Kidney capillary endothelial cell (primary cell): ENCODE data around the gene TRIM65.

Source experiments
- DNase-seq: peaks from one replicate; pipeline ENCODE4 v3.0.0-alpha.2; 2018; ENCODE audit warnings: low spot score

TRIM65 gene

DNA sequence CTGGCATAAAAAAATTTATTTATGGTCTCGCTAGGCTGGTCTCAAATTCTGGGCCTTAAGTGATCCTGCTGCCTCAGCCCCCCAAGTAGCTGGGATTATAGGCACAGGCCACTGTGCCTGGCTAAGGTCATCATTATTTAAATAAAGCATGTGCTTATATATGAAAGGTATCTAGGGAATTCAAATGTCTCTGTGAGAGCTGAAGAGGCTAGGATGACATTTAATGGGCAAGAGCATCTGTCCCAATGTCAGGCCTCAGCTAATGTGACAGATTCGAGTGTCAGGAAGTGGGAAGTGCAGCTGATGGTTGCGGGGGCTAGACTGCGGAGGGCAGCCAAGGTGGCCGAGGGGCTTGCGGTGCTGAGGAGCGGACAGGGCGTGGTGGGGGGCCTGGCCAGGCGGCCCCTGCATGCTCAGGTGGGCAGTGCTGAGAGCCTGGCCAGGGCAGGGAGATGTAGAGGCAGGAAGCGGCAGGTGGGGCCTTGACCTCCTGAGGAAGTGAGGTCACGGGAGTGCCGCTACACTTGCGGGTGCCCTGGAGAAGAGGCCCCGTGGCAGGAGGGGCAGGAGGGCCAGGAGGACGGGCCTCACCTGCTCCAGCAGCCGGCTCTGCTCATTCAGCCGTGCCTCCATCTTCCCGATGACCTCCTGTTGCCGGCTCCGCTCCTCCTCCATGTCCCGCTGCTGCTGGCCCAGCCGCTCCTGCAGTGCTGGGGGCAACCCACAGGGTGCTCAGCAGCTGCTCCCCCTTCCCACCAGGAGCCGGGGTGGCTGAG lies 20.6 kb upstream of the TRIM65 start:
- DNase-seq: no peak

DNA sequence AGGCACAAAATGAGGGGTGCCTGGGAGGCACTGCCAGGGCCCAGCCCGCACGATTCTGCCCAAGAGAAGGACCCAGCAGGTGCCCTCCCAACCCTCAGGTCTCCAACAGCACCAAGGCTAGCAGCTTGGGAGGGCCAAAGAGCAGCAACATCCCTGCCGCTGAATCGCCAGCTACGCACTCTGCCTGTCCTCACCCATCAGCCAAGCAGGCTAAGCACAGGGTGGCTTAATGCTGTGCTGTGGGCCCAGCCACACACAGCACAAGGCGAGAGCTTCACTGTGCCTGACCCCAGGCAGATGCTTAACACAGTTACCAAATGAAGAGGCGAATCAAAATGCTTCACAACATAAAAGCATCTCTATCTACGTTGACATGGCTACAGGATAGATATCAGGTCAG lies 18.5 kb upstream of the TRIM65 start:
- no peak for DNase-seq

DNA sequence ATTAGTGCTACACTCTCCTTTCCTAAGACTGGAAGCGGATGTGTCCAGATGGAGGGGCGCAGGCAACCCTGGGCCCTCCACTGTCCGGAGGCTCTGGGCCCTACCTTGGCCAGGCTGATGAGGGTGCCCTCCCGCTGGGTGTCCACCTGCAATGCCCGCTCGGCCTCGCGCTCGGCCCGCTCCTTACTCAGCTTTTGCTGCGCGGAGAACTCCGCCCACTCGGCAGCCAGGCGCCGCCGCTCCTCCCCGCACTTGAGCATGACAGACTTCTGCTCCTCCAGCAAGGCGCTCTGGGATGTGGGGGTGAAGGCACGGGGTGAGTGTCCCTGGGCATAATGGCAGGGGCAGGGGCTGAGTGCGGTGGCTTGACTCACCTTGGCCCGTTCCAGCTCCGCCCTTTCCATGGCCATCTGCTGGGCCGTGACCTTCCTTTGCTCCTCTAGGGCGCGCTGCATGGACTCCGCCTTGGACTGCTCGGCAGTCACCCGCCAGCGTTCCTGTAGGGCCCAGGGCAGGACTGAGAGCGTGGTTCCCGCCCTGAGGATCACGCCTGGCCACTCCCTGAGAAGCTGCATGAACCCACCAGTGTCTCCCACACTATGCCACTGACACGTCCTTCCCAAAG lies 18.0 kb upstream of the TRIM65 start:
- DNase-seq: no peak

DNA sequence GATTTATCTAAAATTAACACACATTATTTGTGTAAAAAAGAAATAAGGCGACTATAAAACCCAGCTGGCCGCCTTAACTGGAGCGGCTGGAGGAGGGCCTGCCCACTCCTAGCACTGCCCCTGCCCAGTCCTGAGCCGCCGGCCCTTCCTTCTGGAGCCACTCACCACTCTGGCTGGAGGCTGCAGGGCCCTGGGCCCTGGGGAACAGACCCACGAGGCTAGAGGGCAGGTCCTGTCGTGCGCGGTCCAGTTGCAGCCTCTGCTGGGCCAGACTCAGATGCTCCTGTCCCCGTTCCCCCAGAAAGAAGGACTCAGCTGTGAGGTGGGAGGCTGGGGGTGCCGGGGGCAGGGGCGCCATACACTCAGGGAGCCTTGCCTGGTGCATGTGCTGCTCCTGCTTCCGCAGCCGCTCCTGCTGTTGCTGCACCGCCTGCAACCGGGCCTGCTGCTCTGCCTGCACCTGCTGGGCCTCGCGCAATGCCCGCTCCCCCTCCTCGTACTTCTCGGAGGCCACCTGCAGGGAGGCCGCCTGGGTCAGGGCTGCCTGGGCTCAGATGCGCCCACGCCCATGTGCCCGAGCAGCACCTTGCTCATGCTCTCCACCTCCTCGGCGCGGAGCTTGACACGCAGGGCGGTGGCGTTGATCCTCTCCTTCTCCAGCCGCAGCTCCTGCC lies 16.9 kb upstream of the TRIM65 start:
- DNase-seq: no peak

DNA sequence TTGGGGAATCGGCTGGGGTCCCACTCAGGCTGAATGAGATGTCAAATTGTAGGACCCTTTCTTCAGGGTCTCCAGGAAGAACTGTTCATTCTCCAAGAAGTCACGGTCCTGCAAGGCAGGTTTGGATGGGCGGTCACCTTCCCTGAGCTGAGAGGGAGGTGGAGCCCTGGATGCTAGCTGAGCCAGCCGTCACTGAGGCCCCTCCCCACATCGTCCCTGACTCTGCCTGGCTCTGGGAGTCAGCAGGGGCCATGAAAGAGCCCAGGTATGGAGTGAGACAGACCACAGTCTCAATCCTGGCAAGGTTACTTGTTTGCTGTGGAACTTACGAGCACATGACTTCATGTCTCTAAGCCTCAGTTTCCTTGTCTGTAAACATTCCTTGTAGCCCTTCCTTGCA lies 13.9 kb upstream of the TRIM65 start:
- no peak for DNase-seq

DNA sequence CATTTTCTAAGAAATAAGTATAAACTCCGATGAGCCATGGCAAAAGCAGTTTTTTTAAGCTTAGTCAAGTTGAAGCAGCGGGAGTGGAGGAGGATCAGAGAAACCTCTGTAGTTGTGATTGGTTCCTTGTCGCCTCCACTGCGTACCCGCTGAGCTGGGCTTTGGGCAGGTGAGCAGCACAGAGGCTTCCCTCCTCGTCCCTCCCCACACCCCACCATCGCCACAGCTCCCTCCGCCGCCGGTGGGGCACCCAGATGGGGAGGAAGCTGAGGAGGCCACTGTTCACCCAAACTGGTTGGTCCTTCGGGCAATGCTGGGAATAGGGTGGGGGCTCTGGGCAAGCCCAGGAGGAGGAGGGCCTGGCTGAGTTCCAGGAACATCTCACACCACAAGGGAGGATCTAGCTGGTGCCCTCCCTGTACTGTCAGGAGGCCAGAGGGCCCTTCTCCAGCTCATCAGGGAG lies 13.1 kb upstream of the TRIM65 start:
- no peak for DNase-seq

DNA sequence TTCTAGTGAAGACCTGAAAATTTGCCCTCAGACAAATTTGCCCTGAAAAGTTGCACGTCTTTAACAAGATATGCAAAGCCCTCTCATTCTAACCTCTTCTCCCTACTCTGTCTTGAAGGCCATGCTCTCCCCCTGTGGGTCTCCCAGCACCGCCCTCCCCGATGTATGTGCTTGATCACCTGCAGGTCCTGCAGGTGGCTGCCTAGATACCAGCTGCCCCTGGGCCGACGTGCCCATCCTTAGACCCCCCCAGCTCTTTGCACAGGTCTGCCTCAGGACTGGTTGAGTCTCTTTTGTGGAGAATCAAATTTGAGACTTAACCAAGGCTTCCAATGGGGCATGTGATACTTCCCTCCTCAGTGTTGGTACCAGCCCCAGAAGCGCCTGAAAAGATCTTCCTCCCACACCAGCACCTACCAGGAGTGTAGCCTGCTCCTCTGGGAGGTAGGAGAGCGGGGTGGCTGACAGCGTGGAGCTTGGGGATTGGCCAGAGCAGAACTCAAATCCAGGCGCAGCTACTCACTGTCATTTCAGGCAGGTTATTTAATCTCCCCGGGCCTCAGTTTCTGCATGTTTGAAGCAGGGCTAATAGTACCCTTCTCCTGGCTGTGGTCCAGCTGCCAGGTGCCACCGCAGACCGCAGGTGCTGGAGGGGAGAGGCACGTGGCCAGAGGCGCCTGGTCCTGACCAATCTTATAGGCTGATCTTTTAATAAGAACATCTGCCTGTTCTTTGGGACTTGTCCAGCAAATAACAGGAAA lies 12.5 kb upstream of the TRIM65 start:
- DNase-seq: no peak

DNA sequence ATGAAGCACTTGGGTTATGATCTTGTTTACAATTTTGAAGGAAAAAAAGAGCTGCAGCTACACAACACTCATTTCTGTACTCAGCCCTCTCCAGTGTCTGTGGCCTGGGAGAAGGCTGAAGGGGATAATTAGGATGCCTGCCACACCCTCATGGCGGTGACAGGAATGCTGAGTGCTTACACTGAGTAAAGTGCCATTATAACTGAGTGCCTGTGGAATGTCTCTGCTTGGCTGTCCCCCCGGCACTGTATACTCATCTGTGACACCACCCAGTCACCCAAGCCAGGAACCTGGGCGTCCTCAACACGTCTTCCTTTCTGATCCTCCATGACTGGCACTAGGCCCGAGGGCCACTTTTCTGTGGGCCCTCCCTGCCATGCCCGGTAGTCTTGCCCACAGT lies 11.4 kb upstream of the TRIM65 start:
- no peak for DNase-seq

DNA sequence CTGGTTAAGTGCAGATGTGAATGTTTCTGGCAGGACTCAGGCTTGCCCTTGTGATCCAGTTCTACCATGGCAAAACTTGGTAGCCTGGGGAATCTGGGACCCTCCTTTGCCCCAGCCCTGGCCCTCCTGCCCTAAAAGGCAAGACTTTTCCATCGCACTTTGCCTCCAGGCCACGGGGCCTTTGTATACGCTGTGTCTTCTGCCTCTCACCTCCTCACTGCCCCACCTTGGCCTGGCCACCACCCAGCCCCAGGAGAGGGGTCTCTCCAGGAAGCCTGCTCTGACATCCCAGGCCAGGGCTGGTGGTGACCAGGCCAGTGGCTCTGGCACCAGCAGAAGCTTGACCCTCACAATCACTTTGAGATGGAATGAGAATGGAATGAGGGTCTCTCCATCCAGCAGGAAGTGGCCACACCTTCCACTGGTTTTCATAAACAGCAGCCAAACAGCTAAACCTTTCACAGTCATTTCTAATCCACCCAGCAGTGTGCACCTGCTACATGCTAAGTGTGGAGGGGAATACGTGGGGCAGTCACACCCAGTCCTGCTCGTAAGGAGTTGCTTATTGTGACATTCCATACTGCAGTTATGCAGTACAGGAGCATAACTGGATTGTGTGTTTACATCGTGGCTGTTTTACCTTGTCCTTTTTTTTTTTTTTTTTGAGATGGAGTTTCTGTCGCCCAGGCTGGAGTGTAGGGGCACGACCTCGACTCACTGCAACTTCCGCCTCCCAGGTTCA lies 9.6 kb upstream of the TRIM65 start:
- DNase-seq: no peak

DNA sequence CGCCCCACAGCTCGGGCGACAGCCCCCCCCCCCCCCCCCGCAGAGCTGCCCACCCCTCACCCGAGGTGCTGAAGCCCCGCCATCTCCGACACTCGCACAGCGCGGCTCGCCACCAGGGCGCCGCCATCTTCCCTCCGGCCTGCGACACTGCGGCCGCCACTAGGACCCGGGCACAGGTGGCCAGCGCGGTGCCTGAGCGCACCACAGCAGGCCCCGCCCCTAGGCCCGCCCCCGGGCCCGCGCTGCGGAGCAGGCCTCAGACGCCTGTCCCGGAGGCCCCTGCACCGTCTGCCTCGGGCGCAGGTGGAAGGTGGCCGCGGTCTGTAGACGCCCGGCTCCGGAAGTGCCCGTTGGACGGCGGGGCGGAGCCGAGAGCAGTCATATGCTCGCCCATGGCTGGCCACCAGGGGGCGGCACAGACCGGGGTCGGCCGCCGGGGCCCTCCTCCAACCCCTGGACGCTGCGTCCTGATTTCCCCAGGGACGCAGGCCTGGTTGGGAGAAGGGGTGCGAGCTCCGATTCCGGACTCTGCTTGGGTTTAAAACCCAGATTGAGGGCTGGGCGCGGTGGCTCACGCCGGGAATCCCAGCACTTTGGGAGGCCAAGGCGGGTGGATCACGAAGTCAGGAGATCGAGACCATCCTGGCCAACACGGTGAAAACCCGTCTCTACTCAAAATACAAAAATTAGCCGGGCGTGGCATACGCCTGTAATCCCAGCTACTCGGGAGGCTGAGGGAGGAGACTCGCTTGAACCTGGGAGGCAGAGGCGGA lies 8.2 kb upstream of the TRIM65 start, which contains the start of gene MRPL38:
TSS of gene MRPL38 (minus strand) at position 136 of the 773 bp plus-strand sequence. CDS start at position 127, 9 bp downstream.
- peak; percentile 96 for DNase-seq

DNA sequence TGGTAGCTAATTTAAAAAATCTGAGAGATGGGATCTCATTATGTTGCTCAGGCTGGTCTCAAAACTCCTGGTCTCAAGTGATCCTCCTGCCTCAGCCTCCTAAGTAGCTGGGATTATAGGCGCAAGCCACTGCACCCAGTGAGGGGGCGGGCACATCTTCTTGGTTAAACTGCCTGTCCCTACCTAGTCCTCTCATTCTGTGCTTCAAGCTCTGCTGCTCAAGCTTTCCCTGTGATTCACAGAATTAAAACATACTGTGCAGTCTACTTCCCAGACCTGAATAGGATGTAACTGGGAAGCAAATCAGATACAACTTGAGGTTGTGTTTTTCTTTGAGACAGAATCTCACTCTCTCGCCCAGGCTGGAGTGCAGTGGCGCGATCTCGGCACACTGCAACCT lies 5.7 kb upstream of the TRIM65 start:
- DNase-seq: no peak

DNA sequence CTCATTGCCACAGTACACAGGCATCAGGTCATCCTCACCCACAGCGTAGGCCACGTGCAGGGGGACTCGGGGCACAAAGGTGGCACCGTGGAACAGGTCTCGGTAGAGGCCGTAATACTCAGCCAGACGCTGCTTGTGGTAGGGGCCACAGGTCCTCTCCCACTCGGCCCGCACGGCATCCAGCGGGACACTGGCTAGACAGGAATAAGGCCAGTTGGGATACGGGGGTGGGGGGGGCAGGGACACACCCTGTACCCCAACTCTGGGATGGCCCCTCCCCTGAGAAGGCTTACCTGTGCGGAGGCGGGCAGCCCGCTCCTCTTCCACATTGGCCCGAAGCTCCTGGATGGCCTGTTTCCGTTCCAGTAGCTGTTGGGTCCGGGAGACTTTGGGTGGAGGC lies 5.0 kb upstream of the TRIM65 start:
- no peak for DNase-seq

DNA sequence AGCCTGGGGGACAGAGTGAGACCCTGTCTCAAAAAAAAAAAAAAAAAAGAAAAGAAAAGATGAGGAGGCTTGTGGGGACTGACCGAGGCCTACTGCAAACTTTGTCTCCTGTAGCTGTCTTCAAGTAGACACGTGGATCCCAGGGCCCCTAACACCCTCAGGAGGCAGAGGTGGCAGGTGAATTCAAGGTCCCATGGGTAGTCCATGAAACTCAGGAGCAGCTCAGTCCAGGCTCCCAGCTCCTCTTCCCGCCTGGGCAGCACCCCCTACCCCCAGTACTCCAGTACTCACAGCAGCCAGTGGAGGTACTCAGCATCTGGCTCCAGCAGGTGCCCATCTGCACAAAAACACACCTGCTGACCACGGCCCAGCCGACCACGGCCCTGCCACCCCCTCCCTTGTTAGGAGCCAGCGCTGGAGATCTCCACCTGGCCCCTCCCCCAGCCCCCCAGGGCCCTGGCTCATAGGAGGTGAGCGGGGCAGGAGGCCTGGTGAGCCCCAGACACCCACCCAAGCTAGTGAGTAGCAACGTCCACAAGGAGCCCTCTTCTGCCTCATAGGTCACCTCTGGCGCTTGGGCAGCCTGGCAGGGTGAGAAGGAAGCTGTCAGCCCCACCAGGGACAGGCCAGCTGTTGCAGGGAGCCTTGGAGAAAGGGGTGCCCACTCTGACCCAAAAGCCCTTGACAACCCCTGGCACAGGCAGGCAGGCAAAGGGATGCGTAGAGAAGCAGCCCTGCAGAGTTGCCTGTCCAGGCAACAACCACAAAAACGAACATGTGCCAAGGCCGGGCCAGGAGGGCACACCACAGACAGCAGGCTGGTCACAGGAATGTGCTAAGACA lies 4.2 kb upstream of the TRIM65 start:
- DNase-seq: no peak

DNA sequence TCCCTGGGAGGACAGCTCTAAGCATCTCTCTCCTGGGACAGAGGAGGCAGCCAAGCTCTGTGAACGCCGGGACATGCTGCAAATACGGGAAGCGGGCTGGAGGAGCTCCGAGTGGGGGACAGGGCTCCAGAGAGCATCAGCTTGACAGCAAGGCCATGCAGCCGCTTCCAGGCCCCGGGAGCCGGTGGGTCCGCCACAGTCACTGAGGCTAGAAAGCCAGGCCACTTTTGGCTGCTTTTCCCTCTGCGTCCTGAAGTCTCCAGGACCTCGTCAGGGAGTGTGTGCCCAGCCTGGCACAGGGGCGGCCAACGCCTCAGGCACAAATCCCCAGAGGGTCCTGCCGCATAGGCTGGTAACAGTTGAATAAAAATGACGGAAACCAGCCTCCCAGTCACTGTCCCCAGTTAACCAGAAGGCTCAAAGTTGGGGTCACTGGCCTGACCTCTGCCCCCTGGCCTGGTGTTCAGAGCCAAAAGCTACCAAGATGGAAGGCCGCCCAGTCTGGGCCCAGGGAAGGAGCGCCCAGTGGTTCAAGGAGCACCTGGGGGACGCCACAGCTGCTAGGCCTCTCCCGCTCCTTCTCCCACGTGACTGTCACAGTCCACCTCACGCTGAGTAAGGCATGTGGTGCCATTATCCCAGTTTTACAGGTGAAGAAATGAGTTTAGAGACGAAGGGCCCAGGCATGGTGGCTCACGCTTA lies 3.2 kb upstream of the TRIM65 start:
- DNase-seq: no peak

DNA sequence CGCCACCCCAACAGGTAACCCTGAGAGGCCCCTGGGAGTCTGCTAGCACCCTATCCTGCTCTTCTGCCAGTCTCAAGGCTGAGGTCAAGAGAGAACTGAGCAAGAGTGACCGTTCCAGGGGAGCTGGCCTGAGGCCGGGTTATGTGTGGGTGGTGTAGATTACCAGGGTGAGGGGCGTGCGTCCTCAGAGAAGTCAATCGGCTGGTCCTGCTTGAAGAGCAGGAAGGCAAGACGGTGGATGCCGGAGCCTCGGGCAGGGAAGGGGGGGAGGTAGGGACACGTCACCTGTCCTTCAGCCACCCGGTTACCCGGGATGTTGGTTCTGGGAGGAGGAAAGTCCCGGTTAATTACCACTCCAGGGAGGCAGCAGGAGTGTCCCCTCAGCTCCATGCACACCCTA lies 2.6 kb upstream of the TRIM65 start:
- DNase-seq: no peak

DNA sequence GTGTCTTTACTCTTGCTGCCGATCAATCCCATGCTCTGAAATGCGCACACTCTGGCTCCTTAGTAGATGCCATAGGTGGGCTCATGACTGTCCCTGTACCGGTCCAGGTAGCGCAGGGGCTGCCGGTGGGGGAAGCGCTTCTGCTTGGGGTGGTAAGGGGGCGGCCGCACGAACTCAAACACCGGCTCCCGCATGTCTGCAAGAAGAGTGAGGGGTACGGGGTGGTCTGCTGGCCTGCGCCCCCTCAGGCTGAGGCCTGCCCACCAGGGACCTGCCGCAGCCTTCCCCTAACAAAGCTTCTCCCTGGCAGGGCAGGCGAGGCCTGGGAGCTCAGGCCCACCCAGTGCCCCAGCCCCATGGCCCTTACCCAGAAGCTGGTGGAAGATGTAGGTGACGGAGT lies 2.0 kb upstream of the TRIM65 start:
- no peak for DNase-seq

DNA sequence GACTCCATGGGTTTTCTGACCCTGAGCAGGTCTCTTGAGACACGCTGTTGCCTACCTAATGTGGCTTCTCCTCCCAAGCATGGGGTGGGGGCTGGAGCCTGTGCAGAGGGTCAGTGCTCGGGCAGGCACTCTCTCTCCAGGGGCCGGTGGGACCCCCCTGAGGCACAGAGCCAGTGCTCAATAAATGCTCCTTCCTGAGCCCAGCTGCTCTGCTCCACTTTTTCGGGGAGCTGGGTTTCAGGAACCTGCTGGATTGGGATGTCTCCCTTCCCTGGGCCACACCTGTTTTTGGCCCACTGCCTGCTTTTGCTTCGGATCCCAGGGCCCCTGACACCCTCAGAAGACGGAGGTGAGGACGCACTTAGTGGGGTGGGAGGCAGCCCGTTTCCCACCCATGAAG lies 1.3 kb upstream of the TRIM65 start:
- no peak for DNase-seq

DNA sequence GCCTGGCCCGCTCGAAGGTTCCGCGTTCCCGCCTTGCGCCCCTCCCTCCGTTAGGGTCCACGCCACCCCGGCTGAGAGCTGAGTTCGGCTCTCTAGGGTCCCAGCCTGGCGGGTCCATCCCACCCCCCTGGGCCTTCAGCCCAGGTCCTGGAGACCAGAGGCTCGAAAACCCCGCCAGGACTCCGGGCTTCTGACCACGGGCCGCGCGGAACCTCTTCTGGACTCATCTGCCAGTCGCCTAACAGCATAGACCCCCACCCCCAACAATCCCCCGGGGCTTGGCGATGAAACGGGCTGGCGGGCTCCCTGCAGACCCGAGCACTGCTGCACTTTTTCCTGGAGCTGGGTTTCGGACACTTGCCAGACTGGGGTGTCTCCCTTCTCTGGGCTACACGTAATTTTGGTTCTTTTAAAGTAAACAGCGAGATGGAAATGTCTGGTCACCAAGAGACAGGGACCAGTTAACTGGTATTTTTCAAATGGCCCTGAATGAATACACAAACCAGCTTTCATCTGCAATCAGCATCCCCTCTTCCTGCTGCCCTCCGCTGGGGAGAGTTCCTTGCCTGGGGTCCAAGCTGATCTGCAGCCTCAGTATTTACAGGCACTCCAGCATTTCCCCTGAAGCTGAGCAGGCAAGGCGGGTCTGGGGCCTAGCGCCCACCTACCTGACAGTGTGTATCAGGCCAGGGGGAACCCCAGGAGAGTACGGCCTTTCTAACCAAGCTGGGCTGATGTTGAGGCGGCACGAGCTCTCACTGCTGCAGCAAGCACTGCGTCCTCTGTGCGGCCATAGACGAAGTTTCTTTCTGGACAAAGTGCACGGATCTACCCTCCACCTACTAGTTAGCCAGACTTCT lies 639 bp upstream of the TRIM65 start:
- no peak for DNase-seq
